OCI-LY1 (cell line): ENCODE measurements around the gene MACROD1.

Experiments used
- CTCF ChIP-seq: fragments of 200-600 bp; sonication (generic), shearing (Covaris generic); IDR thresholded peaks from 2 replicates; pipeline ENCODE4 v1.5.1; 2017; ENCODE audit warnings: mild to moderate bottlenecking, antibody characterized with exemption, low read length, moderate library complexity, mixed read lengths
- EZH2 ChIP-seq: fragments of 200-600 bp; sonication (generic), shearing (Covaris generic); IDR thresholded peaks from 2 replicates; pipeline ENCODE4 v1.8.0; 2017; ENCODE audit warnings: borderline replicate concordance, mixed run types, mild to moderate bottlenecking, antibody characterized with exemption, low read length, moderate library complexity, mixed read lengths

- TF ChIP-seq CTCF (no peak), EZH2 (no peak)
These were observed 126.8 kb downstream of the MACROD1 start for GRCh38 chr11:64039012-64039665.
